HepG2 (cell line): Measurements from ENCODE around the gene MSMP. TPM values are rescaled to one million over a fixed set of nuclear protein-coding genes. Genes with fewer than 3 reads are reported as not detected.

Experiments used
- CBX2 ChIP-seq, 2 experiments: fragments of 200-600 bp in 1 of 2; sonication (generic); formaldehyde crosslinking in 1 of 2; IDR thresholded peaks; 2 replicates each; pipeline versions ENCODE4 v1.7.0 to v1.8.1; 2018 to 2022; ENCODE audit warnings: low read depth in 2 of 2, low read length in 1 of 2, mild to moderate bottlenecking in 1 of 2, missing genetic modification reagents in 1 of 2
- ELF1 ChIP-seq: sonication (generic); formaldehyde crosslinking; IDR thresholded peaks from 2 replicates; pipeline ENCODE4 v1.4.0; 2020; ENCODE audit warnings: missing genetic modification reagents
- EP300 ChIP-seq, 3 experiments: sonication (generic) in 1 of 3; formaldehyde crosslinking in 1 of 3; IDR thresholded peaks; 2 replicates each; pipeline versions ENCODE4 v1.5.1 to v1.6.1; 2011 to 2020; ENCODE audit warnings: low read depth in 2 of 3, low read length in 2 of 3, borderline replicate concordance in 1 of 3, improper control_type of control experiment in 1 of 3, mild to moderate bottlenecking in 1 of 3, missing genetic modification reagents in 1 of 3, moderate library complexity in 1 of 3
- HNRNPLL ChIP-seq: fragments of 200-400 bp; formaldehyde crosslinking; IDR thresholded peaks from 2 replicates; pipeline ENCODE4 v1.6.1; 2017; ENCODE audit warnings: mild to moderate bottlenecking, low read depth, low read length; ENCODE audit not compliant: poor library complexity, severe bottlenecking
- KAT8 ChIP-seq: IDR thresholded peaks from 2 replicates; pipeline ENCODE4 v1.6.1; 2016; ENCODE audit warnings: missing genetic modification reagents, missing compliant biosample characterization
- MAX ChIP-seq: IDR thresholded peaks from 2 replicates; pipeline ENCODE4 v1.6.1; 2012; ENCODE audit warnings: inconsistent platforms
- MIER3 ChIP-seq: IDR thresholded peaks from 2 replicates; pipeline ENCODE4 v1.6.1; 2016; ENCODE audit warnings: missing compliant biosample characterization, borderline replicate concordance
- PBX2 ChIP-seq: IDR thresholded peaks from 2 replicates; pipeline ENCODE4 v1.6.1; 2016; ENCODE audit warnings: control low read depth
- PRDM4 ChIP-seq: sonication (generic); formaldehyde crosslinking; IDR thresholded peaks from 2 replicates; pipeline ENCODE4 v1.9.0; 2021; ENCODE audit warnings: missing genetic modification reagents, borderline replicate concordance
- RELA ChIP-seq: sonication (generic); formaldehyde crosslinking; IDR thresholded peaks from 2 replicates; pipeline ENCODE4 v1.4.0; 2020; ENCODE audit warnings: missing genetic modification reagents
- SUZ12 ChIP-seq: fragments of 150-350 bp; IDR thresholded peaks from 2 replicates; pipeline ENCODE4 v1.6.1; 2014; ENCODE audit warnings: low read depth, low read length
- TRIM22 ChIP-seq: fragments of 450-650 bp; IDR thresholded peaks from 2 replicates; pipeline ENCODE4 v1.6.1; 2017
- ZBTB37 ChIP-seq: sonication (generic); formaldehyde crosslinking; IDR thresholded peaks from 2 replicates; pipeline ENCODE4 v1.4.0; 2020; ENCODE audit warnings: mild to moderate bottlenecking, missing genetic modification reagents
- ZFAT ChIP-seq: sonication (generic); formaldehyde crosslinking; conservative IDR thresholded peaks from 2 replicates; pipeline ENCODE4 v1.8.1; 2023; ENCODE audit warnings: missing genetic modification reagents, inconsistent platforms
- ZNF275 ChIP-seq: sonication (generic); formaldehyde crosslinking; IDR thresholded peaks from 2 replicates; pipeline ENCODE4 v1.8.0; 2022; ENCODE audit warnings: missing genetic modification reagents, mild to moderate bottlenecking, inconsistent platforms, borderline replicate concordance
- ZNF34 ChIP-seq: sonication (generic); formaldehyde crosslinking; IDR thresholded peaks from 2 replicates; pipeline ENCODE4 v1.4.0; 2020; ENCODE audit warnings: mild to moderate bottlenecking, missing genetic modification reagents, borderline replicate concordance
- ZNF383 ChIP-seq: sonication (generic); formaldehyde crosslinking; IDR thresholded peaks from 2 replicates; pipeline ENCODE4 v1.4.0; 2020; ENCODE audit warnings: missing genetic modification reagents, mild to moderate bottlenecking, borderline replicate concordance
- ZNF816 ChIP-seq: sonication (generic); formaldehyde crosslinking; IDR thresholded peaks from 2 replicates; pipeline ENCODE4 v1.8.0; 2022; ENCODE audit warnings: missing genetic modification reagents, mild to moderate bottlenecking, borderline replicate concordance
- ZSCAN21 ChIP-seq: sonication (generic); formaldehyde crosslinking; IDR thresholded peaks from 2 replicates; pipeline ENCODE4 v1.8.0; 2022; ENCODE audit warnings: mild to moderate bottlenecking, missing genetic modification reagents, moderate library complexity, borderline replicate concordance
- polyA plus RNA-seq, 8 experiments: library from polyadenylated mRNA; depleted of rRNA in 3 of 8; stranded (reverse) in 7 of 8; unstranded in 1 of 8; fragments of >200 nt; fragmentation: Illumina TruSeq in 4 of 8; extraction: Trizol in 4 of 8; gene quantifications; 2 replicates each; pipeline versions ENCODE4 v1.2.1 to v1.2.3, GENCODE V29; 2011 to 2016; ENCODE audit warnings: low read depth in 4 of 8, missing spikeins in 1 of 8, mixed read lengths in 1 of 8; ENCODE audit not compliant: insufficient read depth in 1 of 8
- total RNA-seq, 5 experiments: library from RNA; depleted of rRNA; stranded (reverse); fragments of >200 nt; fragmentation: Illumina TruSeq; extraction: Trizol; gene quantifications; 2 replicates each; pipeline ENCODE4 v1.2.3, GENCODE V29; 2016; ENCODE audit warnings: low read depth in 1 of 5

The MSMP gene
- total and polyA plus RNA-seq, 2 of the 13 experiments (the other 11 are each of a cell fraction or from before 2014, with no cell fraction given): 0.24 to 0.46 TPM

GRCh38 chr9:35756275-35757225, 2.5 kb upstream of the MSMP start (continued):
- TF ChIP-seq ZSCAN21 (CRISPR knock-in tag) (peak; percentile 57; the same call in 1 of the 2 replicates), PRDM4 (no peak), ZFAT (no peak; the same call in 1 of the 2 replicates), KAT8 (peak; percentile 78), CBX2 (IDR thresholded peaks at IDR 0.05; ENCODE audit: low read depth, low read length) (no peak), CBX2 (CRISPR knock-in tag; IDR thresholded peaks at IDR 0.05; ENCODE audit: low read depth) (no peak), MIER3 (no peak), SUZ12 (no peak), TRIM22 (no peak), ELF1 (peak; percentile 22; the same call in 1 of the 2 replicates), ZNF34 (CRISPR knock-in tag) (0 out of 2 replicates have a peak, but pooled peaks have one; percentile 30), ZNF275 (CRISPR knock-in tag) (no peak; the same call in 1 of the 2 replicates), RELA (no peak), ZNF383 (no peak), ZBTB37 (CRISPR knock-in tag) (no peak; the same call in 1 of the 2 replicates), PBX2 (no peak), EP300 (IDR thresholded peaks at IDR 0.05; ENCODE audit: low read depth in 2 of 2, low read length in 2 of 2) (no peak), EP300 (CRISPR knock-in tag; IDR thresholded peaks at IDR 0.05; ENCODE audit: borderline replicate concordance) (no peak), ZNF816 (CRISPR knock-in tag) (no peak), HNRNPLL (peak; percentile 75), MAX (peak; percentile 92)
